Activated CD4-positive, alpha-beta T cell treated with anti-CD3 and anti-CD28 coated beads, Interleukin-2, amount 10 ng/mL, durations not matched to agents 24 days and 14 days (primary cell): ENCODE data around the gene C6orf89. TPM values are rescaled to one million over a fixed set of nuclear protein-coding genes. Genes with fewer than 3 reads are reported as not detected.
A peak's percentile ranks its signal among the peaks of the same experiment; 100 is the strongest.

Source experiments
- DNase-seq: peaks from one replicate; pipeline ENCODE4 v3.0.0; 2022
- H3K27ac Mint-ChIP-seq: one replicate; pipeline ENCODE4 v1.8.0; 2022; ENCODE audit warnings: mild to moderate bottlenecking, mixed read lengths
- H3K27me3 Mint-ChIP-seq: one replicate; pipeline ENCODE4 v1.8.0; 2022; ENCODE audit warnings: mixed read lengths
- H3K36me3 Mint-ChIP-seq: one replicate; pipeline ENCODE4 v1.8.0; 2022; ENCODE audit warnings: low read depth, mild to moderate bottlenecking, mixed read lengths
- H3K4me1 Mint-ChIP-seq: one replicate; pipeline ENCODE4 v1.8.0; 2021; ENCODE audit warnings: mixed read lengths
- H3K4me3 Mint-ChIP-seq: one replicate; pipeline ENCODE4 v1.8.0; 2022; ENCODE audit warnings: mild to moderate bottlenecking, moderate library complexity, mixed read lengths
- H3K9me3 Mint-ChIP-seq: one replicate; pipeline ENCODE4 v1.8.0; 2021; ENCODE audit warnings: mixed read lengths
- intact Hi-C: fragments of 100-400 bp; cut with micrococcal nuclease; formaldehyde crosslinking; loops from one replicate; pipeline ENCODE4 v1.15.1; 2023
- total RNA-seq: library from RNA; stranded (reverse); gene quantifications from 2 replicates; pipeline ENCODE4 v1.2.3, GENCODE V29; 2022

The C6orf89 gene, protein sequence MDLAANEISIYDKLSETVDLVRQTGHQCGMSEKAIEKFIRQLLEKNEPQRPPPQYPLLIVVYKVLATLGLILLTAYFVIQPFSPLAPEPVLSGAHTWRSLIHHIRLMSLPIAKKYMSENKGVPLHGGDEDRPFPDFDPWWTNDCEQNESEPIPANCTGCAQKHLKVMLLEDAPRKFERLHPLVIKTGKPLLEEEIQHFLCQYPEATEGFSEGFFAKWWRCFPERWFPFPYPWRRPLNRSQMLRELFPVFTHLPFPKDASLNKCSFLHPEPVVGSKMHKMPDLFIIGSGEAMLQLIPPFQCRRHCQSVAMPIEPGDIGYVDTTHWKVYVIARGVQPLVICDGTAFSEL
- 25.9 and 27.4 TPM in 2 replicates for total RNA-seq

DNA sequence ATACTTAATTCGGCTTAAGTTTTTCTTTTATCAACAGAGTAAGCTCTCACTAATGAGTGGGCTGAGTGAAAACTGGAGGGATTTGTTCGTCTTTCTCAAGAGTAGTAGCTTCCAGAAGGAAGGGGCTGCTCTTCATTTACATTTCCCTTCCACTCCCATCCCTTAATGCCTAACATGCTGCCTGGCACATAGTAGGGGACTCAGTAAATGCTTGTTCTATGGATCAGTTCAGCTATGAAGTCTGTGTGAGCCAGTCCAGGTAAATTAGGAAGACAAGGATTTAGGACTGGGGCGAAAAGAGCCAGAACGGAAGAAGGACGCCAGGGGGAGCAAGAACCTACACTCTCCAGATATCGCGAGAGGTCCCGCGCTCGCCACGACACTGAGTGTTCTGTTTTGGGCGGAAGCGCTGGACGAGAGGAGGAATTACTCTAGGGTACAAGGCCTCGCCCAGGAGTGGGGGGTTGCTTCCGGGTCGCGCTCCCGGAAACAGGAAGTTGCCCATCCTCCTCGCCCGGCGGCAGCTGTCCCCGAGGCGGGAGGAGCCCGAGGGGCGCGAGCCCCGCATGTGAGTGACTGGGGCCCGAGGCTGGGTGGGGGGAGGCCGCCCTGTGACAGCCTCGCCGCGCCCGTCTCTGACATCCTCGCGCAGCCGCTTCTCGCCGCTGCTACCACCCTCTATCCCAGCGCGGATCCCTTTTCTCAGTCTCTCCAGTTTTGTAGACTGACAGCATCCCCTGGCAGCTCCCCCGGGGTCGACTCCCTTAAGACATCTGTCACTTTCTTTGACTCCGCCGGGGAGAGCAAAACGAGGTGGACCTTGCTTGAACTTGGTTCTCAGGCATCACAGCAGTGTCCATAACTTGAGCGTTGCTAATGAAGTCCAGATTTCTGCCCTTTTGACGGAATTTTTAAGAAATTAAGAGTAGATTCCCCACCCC, at the start of gene C6orf89:
C6orf89 (plus strand) TSS at position 492 of the 941 bp plus-strand sequence. CDS start 13,493 bp downstream, outside the sequence.
- Mint-ChIP-seq H3K27ac (peak within 1 kb of the TSS; percentile 89), H3K27me3 (no peaks in the 10 kb centered on the region), H3K4me3 (peak within 1 kb of the TSS; percentile 89)

DNA sequence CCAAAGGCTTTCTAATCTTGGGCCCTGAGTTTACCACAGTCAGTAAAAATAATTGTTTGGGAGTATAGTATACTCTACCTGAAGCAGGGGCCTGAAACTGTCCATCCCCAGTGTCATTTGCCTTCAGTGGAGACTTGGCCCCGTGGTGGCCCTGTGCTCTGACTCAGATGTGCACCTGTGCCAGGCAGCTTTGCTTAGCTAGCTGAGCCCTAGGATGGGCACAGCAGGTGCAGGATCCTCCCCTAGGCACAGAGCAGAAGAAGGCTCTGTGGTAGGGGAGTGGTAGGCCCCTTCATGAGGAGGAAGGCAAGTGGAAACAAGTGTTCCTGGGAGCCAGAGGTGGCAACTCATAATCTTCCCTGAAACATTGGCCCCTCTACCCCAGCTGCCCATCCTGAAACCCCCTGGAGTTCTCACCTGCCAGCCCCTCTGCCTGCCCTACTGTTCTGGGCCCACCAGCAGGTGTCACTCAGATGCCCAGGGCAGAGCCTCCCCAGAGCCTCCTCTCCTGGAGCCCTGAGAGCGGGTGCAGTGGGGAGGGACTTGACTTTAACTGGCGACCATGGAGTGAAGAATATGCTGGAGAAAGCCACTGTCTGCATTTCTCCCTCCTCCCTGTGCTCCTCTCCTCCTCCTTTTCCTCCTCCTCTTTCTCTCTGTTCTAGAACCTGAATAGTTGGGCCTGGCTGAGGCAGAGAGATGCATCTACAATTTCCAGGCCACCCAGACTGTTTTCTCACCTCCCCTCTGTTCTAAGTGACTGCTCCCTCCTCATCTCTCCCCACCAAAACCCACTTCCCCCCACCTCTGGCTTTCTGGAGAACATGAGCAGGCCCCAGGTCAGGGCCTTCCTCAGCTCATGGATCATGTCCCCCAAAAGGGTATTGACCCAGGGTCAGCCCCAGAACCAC, 49.4 kb upstream of the C6orf89 start:
- H3K27ac Mint-ChIP-seq, result no peak overlapping the region
- no peaks in the 10 kb centered on the region for H3K36me3 Mint-ChIP-seq
- H3K4me1 Mint-ChIP-seq, result peaks cover 7% of the 10 kb centered on the region
- H3K9me3 Mint-ChIP-seq, result no peaks in the 10 kb centered on the region
- H3K4me3 Mint-ChIP-seq, result no peak overlapping the region
- no peak for DNase-seq
- H3K27me3 Mint-ChIP-seq, result peaks cover 35% of the 10 kb centered on the region
- intact Hi-C loops, result no loop called here

More for the DNA sequence above, at the start of gene C6orf89:
- peaks cover 8% of the 10 kb centered on the region for H3K36me3 Mint-ChIP-seq
- no peaks in the 10 kb centered on the region for H3K9me3 Mint-ChIP-seq
- peak; percentile 99 for DNase-seq
- H3K4me1 Mint-ChIP-seq, result peaks cover 28% of the 10 kb centered on the region
- intact Hi-C loops, result loop anchor here (1.0 to 5.0 kb wide), 6 partner anchors 10 to 322 kb away; partner anchors contain the start of gene MTCH1

DNA sequence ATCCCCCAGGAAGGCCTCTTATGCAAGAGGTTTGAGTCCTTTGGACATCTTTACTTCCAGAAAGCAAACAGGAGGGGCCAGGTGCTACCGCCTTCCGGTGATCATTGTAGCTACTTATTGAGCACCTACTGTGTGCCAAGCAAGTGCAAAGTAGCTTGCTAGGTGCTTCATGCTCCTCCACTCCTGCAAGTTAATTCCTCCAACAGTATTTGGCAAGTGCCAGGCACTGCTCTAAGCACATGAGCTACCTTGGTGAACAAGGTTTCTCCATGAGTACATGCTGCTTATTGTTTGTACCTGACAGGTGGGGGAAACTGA, 48.8 kb upstream of the C6orf89 start:
- no peak overlapping the region for H3K4me3 Mint-ChIP-seq
- intact Hi-C loops, result no loop called here
- peaks cover 35% of the 10 kb centered on the region for H3K27me3 Mint-ChIP-seq
- H3K4me1 Mint-ChIP-seq, result peaks cover 7% of the 10 kb centered on the region
- no peak overlapping the region for H3K27ac Mint-ChIP-seq
- no peaks in the 10 kb centered on the region for H3K9me3 Mint-ChIP-seq
- no peaks in the 10 kb centered on the region for H3K36me3 Mint-ChIP-seq
- no peak for DNase-seq

DNA sequence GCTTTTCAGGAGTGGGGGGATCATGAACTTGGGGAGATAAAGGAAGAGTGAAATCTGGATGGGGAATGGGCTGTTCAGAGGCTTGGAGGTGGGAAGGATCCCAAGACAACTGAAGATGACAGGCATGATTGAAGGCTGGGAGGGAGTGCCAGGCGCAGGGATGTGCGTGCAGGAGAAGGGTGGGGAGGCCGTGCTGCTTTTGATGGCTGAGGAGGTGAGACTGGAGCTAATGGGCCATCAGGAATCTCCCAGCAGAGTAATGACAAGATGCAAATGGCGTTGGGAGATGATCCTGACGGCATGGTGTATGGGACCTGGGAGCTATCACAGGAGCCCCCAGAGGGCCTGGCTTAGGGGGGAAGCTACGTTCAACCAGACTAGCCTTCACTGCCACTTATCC, 48.1 kb upstream of the C6orf89 start:
- Mint-ChIP-seq H3K36me3 (no peaks in the 10 kb centered on the region), H3K9me3 (no peaks in the 10 kb centered on the region), H3K4me1 (peaks cover 7% of the 10 kb centered on the region), H3K27ac (no peak overlapping the region), H3K4me3 (no peak overlapping the region), H3K27me3 (peaks cover 35% of the 10 kb centered on the region)
- intact Hi-C loops, result no loop called here
- DNase-seq, result no peak

DNA sequence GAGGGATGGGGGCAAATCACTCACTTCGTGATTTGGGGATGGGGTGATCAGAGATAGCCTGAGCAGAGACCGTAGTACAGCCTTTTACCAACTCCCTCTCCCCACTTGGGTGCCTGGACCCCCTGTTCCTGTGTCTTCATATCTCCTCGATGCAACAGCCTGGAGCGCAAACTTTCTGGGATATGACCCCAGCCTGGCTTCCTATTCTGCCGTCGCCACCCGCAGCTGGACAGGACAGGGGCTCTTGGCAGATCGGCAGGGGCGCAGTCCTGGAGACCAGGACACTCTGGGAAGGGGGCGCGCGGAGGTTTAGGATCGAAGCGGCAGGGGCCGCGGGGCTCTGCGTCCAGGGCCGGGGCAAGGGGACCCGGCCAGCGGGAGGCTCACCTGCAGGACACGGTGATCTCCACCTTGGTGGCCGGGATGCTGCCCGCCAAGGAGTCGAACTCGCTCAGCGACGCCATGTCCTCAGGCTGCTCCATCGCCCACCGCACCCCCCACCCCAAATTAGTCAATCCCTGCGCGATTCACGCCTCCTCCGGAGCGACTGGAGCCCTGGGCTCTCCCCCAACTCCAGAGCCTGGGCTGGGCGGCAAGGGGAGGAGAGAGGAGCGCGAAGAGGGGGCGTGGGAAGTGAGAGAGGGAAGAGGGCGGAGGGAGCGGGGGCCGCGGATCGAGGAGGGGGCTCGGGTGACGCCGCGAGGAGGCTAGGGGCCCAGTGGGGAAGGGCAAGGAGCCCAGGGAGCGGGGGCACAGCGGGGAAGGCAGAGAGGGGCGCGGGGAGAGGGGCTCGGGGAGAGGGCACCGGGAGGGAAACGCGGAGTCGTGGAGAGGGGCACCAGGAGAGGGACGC, 46.6 kb upstream of the C6orf89 start, which contains the start of gene CPNE5:
CPNE5 (minus strand) TSS at position 549 of the 853 bp plus-strand sequence; CDS start at position 482, 67 bp downstream.
- DNase-seq, result peak; percentile 65

DNA sequence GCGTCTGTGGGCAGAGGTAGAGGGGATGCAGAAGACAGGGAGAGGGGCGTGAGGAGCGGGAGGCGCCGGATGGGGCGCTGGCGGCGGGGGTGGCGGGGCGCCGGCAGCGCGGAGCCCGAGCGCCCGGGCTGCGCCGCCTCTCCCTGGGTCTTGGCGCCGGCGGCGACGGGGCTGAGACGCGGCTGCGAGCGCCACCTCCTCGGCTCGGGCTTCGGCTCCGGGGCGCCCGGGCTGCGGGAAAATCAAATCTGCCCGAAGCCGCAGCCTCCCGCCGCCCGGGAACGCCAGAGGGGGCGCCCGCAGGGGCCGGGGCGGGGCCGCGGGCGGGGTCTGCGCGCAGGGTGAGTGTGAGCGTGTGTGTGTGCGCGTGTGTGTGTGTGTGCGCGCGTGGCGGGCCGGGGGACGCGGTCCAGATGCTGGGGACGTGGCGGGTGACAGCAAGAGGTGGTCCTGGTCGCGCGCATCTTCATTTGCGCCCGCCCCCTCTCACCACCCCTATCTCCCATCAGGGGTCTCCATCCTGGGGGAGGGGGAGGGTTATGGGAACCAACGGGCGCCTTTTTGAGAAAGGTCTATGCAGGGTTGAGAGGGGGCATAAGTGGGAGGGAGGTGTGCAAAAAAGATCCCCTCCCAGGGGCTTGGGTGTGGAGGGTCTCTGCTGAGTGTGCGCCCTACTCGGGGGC, 45.9 kb upstream of the C6orf89 start:
- Mint-ChIP-seq H3K36me3 (no peaks in the 10 kb centered on the region), H3K4me1 (peaks cover 7% of the 10 kb centered on the region), H3K27me3 (peaks cover 33% of the 10 kb centered on the region), H3K9me3 (no peaks in the 10 kb centered on the region), H3K27ac (no peak overlapping the region), H3K4me3 (peak overlapping the region; percentile 77)
- peak; percentile 87 for DNase-seq
- intact Hi-C loops, result no loop called here

More for the DNA sequence above, 46.6 kb upstream of the C6orf89 start, which contains the start of gene CPNE5:
- peaks cover 35% of the 10 kb centered on the region for H3K27me3 Mint-ChIP-seq
- intact Hi-C loops, result no loop called here
- no peak within 1 kb of the TSS for H3K27ac Mint-ChIP-seq
- peak within 1 kb of the TSS; percentile 77 for H3K4me3 Mint-ChIP-seq
- H3K4me1 Mint-ChIP-seq, result peaks cover 7% of the 10 kb centered on the region
- H3K36me3 Mint-ChIP-seq, result no peaks in the 10 kb centered on the region
- no peaks in the 10 kb centered on the region for H3K9me3 Mint-ChIP-seq

DNA sequence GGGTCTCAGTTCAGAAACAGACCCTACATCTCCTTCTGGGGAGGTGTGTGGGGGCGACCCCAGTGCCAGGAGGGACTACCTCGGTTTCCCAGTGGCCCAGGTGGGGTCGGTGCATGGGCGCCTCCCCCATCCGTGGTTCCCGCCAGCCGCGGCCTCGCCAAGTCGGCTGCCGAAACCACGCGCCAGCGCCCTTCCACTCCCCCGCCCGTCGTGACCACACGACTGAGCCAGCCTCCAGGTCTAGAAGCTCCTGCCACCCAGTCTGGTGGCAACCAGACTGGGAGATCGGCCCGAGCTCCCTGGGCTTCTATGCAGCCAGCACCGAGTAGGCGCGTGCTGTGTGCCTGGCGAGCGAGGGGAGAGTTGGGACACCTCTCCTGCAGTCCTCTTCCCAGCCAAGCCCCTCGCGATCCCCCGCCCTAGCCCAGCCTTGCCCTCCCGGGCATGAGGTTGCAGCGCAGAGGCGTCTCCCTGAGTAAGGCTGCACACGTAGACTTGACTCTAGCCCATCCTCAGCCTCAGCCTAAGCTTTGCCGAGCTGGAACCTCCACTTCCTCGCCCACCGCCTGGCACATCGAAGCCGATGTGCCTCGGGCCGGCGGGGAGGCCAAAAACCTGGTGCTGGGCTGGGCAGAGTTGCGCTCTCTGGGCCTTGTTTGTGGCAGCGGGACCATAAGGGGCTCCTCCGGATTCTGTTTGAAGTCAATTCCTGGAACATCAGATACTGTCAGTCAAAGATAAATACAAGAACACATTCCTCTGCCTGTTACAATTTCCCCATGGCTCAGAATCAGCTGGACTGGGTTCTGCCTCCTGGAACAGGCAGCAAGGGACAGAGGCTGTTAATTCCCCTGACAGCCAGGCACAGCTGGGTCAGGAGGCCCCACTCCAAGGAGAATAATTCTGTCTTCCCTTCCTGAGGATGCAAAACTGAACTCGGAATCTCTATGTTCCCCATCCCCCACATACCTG, 45.0 kb upstream of the C6orf89 start:
- Mint-ChIP-seq H3K9me3 (no peaks in the 10 kb centered on the region), H3K36me3 (no peaks in the 10 kb centered on the region), H3K4me1 (peaks cover 7% of the 10 kb centered on the region), H3K4me3 (peak overlapping the region; percentile 77), H3K27me3 (peaks cover 30% of the 10 kb centered on the region), H3K27ac (no peak overlapping the region)
- peak; percentile 72 for DNase-seq
- intact Hi-C loops, result no loop called here

DNA sequence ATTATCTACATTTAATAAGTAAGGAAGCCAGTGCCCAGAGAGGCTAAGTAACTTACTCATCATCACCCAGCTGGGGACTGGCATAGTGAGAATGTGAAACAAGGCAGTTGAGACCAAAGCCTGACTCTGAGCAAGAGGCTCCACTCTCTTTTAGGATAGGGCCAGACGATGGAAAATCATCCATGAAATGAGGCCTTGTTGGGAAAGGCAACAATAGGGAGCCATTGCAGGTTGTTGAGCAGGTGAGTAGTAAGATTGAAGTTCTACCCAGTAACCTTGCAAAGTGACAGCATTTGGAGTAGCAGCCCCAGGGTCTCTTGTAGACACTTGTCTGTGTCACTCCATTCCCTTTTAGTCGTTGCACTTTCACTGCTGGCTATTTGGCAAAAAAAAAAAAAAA, 44.0 kb upstream of the C6orf89 start:
- Mint-ChIP-seq H3K4me1 (peaks cover 7% of the 10 kb centered on the region), H3K27ac (no peak overlapping the region), H3K36me3 (no peaks in the 10 kb centered on the region), H3K4me3 (no peak overlapping the region), H3K27me3 (peaks cover 27% of the 10 kb centered on the region), H3K9me3 (no peaks in the 10 kb centered on the region)
- no peak for DNase-seq
- intact Hi-C loops, result no loop called here

DNA sequence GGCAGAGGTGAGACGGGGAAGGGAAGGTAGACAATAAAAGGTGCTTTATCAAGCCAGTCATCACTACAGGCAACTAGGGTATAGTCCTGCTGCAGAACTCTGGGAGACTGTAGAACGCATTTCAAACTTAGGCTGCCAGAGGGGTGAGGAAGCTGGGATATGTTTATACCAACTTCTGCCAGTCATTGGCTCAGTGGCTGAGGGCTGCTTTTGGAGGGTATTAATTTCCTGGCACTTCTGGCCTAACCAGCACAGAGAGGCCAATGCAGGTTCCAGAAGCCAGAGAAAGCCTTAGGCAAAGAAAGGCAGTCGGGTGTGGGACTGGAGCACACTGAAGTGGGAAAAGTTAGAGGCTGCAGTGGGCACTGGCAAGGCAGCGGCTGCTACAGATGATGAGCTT, 42.6 kb upstream of the C6orf89 start:
- peaks cover 7% of the 10 kb centered on the region for H3K4me1 Mint-ChIP-seq
- H3K27ac Mint-ChIP-seq, result no peak overlapping the region
- peaks cover 17% of the 10 kb centered on the region for H3K27me3 Mint-ChIP-seq
- no peaks in the 10 kb centered on the region for H3K36me3 Mint-ChIP-seq
- DNase-seq, result no peak
- H3K9me3 Mint-ChIP-seq, result no peaks in the 10 kb centered on the region
- H3K4me3 Mint-ChIP-seq, result no peak overlapping the region
- intact Hi-C loops, result no loop called here

DNA sequence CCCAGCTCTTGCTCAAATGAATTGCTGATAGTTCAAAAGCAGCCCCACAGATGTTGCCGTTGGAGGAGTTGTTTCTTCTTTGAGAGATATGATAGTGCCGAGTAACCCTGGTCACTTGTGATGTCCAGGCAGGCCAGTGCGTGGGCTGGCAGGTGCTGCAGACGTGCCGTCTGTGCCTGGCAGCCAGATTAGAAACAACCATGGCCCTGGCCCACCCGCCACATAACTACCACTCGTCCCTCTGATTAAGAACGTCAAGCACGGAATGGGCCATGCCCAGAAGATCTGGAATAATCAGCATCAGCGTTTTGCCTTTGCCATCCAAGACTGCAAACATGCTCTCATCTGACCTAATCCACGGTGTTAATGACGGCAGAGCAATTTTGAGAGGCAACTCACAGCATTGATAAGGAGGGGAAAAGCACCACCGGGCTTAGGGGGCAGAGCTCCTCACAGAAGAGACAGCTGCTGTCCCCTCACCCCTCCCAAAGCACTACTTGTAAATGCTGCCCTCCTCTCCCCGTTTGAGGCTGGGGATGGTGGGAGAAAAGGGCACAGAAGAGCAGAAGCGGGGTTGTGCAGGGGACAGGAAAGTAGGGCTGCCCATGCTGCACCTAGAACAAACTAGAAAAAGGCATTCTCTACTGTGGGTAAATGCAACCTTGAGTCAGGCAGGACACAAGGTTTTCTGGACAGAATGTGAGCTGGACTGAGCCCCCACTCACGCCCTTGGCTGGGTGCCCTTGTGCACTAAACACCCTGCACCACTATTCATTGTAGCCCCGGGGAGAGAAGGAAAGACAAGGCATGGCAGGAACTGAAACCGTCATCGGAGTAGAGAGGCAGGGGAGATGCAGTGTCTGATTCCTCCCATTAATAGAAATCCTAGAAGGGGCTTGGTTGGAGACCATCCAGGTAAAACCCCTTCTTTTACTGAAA, 41.3 kb upstream of the C6orf89 start:
- H3K9me3 Mint-ChIP-seq, result no peaks in the 10 kb centered on the region
- no peak overlapping the region for H3K4me3 Mint-ChIP-seq
- H3K27ac Mint-ChIP-seq, result no peak overlapping the region
- no peak for DNase-seq
- H3K36me3 Mint-ChIP-seq, result no peaks in the 10 kb centered on the region
- intact Hi-C loops, result no loop called here
- peaks cover 4% of the 10 kb centered on the region for H3K4me1 Mint-ChIP-seq
- peaks cover 9% of the 10 kb centered on the region for H3K27me3 Mint-ChIP-seq

DNA sequence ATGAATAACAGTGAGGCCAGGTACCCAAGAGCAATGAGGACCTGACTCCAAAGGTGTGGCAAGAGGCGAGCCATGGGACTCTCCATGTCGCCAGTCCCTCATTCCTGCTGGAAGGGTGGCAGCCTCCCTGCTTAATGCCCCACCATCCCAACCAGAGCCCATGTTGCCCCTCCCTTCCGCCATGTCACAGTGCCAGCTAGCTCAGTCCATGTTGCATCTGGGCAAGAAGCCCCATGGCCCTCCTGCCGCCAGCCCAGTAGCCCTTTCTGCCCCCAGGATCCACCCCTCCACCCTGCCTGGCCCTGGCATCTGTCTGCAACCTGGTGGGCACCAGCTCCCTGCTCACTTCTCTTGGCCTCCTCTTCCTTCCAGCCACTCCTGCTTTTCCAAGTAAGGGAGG, 40.5 kb upstream of the C6orf89 start:
- Mint-ChIP-seq H3K36me3 (peaks cover 2% of the 10 kb centered on the region), H3K9me3 (no peaks in the 10 kb centered on the region), H3K27me3 (peaks cover 7% of the 10 kb centered on the region), H3K27ac (no peak overlapping the region), H3K4me1 (peaks cover 2% of the 10 kb centered on the region), H3K4me3 (no peak overlapping the region)
- intact Hi-C loops, result no loop called here
- no peak for DNase-seq
